ENCODE data around the gene CABP2. TPM values are rescaled to one million over a fixed set of nuclear protein-coding genes. Genes with fewer than 3 reads are reported as not detected.

CABP2 gene
- total RNA-seq, 4 donors from 2014 or later, result not detected

DNA sequence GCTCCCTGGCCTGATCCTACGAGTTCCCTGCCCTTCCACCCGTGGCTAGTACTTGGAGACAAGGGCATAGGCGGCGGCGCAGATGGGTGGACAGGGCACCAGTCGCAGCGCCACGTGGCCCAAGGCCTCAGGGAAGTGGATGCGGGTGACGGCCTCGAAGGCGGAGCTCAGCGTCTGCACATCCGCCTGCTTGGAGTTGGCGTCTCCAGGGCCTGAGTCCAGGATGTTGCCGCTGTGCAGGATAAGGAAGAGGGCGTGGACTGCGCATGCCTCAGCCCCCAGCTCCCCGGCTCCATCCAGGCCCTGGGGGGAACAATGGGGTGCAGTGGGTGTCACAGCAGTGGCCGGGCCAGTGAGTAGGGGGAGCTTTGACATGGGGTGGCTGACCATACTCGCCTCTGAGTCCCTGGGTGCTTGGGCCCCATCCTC is 24.7 kb downstream of the CABP2 start:
- Histone ChIP-seq H3K9me3 (no peaks in the 10 kb centered on the region), H3K36me3 (peaks cover 0 to 3% (median 0%) of the 10 kb centered on the region in 4 donors), H3K27me3 (no peaks in the 10 kb centered on the region), H3K4me3 (no peak overlapping the region), H3K27ac (no peak overlapping the region), H3K4me1 (peaks cover 2 to 3% (median 2%) of the 10 kb centered on the region in 4 donors)
- intact Hi-C loops (cut with DNase I; ENCODE audit: low total_unique reads) (no loop called here), in situ Hi-C loops (cut with MboI; ENCODE audit: low pct_ligation_motif_present in 1 of 4, low pct_unique_long_range_greater_than_20kb in 1 of 4, low sequenced_read_pairs in 3 of 4) (no loop called here)
- no peak for TF ChIP-seq EP300 (IDR thresholded peaks at IDR 0.05; ENCODE audit: low read depth)
- no peak for TF ChIP-seq CTCF (IDR thresholded peaks at IDR 0.05)
- TF ChIP-seq POLR2AphosphoS5 (IDR thresholded peaks at IDR 0.05), result no peak
- no peak for DNase-seq
- 90% methylated on average over 16 of the region's 21 CpGs; no CpG with 5 or more reads in 1 of the 2 donors for WGBS, 2 donors (ENCODE audit: low coverage in 1 of 2)

DNA sequence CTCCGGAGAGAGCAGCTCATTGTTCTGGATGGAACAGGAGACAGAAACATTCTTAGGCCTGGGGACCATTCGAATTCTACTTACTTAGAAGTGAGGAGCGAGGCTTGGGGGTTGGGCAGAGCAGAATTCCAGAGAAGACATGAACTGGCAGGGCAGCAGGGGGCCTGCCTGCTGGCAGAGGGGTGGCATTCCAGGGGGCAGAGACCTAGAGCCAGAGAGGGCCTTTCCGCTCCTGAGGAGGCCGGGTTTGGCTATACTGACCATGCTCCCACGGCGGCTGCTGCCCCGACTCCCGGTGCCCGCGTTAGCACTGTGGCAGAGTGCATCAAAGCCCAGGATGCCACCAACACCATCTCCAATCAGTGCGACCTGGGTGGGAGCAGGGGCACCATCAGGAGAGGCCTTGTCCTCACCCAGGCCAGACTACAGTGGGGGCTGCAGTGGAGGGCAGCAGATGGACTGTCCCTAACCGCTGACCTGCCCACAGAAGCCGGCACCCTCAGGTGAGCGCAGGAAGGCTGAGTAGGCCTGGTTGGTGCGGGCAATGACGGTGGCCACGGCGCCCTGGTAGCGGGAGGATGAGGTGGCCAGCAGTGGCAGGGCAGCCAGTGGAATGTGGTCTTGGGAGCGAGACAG is 25.5 kb downstream of the CABP2 start:
- no peak overlapping the region for H3K4me3 ChIP-seq
- DNase-seq, result no peak
- in situ Hi-C loops (cut with MboI; ENCODE audit: low pct_ligation_motif_present in 1 of 4, low pct_unique_long_range_greater_than_20kb in 1 of 4, low sequenced_read_pairs in 3 of 4), result no loop called here
- H3K27ac ChIP-seq, result no peak overlapping the region
- no peak for TF ChIP-seq POLR2AphosphoS5 (IDR thresholded peaks at IDR 0.05)
- no peak for TF ChIP-seq CTCF (IDR thresholded peaks at IDR 0.05)
- TF ChIP-seq POLR2A (IDR thresholded peaks at IDR 0.05), result no peak
- no peak for TF ChIP-seq EP300 (IDR thresholded peaks at IDR 0.05; ENCODE audit: low read depth)
- intact Hi-C loops (cut with DNase I; ENCODE audit: low total_unique reads), result no loop called here
- H3K36me3 ChIP-seq, result peaks cover 0 to 3% (median 0%) of the 10 kb centered on the region in 4 donors
- H3K9me3 ChIP-seq, result no peaks in the 10 kb centered on the region
- H3K27me3 ChIP-seq, result no peaks in the 10 kb centered on the region
- WGBS, 2 donors (ENCODE audit: low coverage in 1 of 2), result 87 to 100% methylated on average over 1 to 20 of the region's 21 CpGs
- no peaks in the 10 kb centered on the region for H3K4me1 ChIP-seq

GRCh38 chr11:67496113-67496512 is 27.1 kb downstream of the CABP2 start:
- Histone ChIP-seq H3K36me3 (peaks cover 0 to 10% (median 2%) of the 10 kb centered on the region in 4 donors), H3K27me3 (no peaks in the 10 kb centered on the region), H3K4me3 (no peak overlapping the region), H3K27ac (no peak overlapping the region), H3K9me3 (no peaks in the 10 kb centered on the region), H3K4me1 (no peaks in the 10 kb centered on the region)
- intact Hi-C loops (cut with DNase I; ENCODE audit: low total_unique reads) (no loop called here), in situ Hi-C loops (cut with MboI; ENCODE audit: low pct_ligation_motif_present in 1 of 4, low pct_unique_long_range_greater_than_20kb in 1 of 4, low sequenced_read_pairs in 3 of 4) (no loop called here)
- TF ChIP-seq POLR2AphosphoS5 (IDR thresholded peaks at IDR 0.05) (no peak), POLR2A (IDR thresholded peaks at IDR 0.05) (no peak), EP300 (IDR thresholded peaks at IDR 0.05; ENCODE audit: low read depth) (no peak), CTCF (IDR thresholded peaks at IDR 0.05) (no peak)
- 95% methylated on average over 9 of the region's 12 CpGs; no CpG with 5 or more reads in 1 of the 2 donors for WGBS, 2 donors (ENCODE audit: low coverage in 1 of 2)
- DNase-seq, result no peak

DNA sequence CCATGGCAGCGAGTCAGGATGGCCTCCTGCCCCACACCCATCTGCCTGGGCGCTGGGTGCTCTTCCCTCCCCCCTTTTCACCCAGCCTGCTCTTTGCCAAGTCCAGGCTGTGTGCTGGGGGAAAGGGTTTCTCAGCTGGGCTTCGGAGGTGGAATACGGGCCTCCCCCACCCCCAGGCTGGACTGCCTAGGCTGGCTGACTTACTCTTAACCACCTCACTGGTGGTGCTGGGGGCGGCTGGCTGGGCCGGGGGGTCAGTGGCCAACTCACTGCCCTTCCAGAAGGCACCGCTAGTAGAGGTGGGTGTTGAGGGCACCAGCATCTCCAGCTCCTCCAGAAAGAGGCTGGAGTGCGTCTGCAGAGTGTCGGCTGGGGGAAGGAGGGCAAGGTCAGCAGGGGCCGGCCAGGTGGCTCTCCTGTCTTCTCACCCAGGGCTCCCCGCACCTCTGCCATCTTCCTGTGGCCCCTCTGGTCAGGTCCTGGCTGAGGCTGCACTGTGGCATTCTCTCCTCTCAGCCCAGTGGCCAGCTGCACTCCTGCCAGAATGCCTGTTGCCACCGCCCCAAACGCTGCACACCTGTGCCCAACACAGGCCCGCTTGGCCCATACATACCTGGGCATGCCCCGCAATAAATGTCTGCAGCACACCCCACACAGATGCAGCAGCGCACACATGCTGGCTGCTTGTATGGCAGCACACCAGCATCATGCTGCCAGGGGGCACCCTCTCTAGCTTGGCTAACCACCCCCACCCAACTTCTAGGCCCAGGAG is 27.8 kb downstream of the CABP2 start:
- in situ Hi-C loops (cut with MboI; ENCODE audit: low pct_ligation_motif_present in 1 of 4, low pct_unique_long_range_greater_than_20kb in 1 of 4, low sequenced_read_pairs in 3 of 4), result no loop called here
- Histone ChIP-seq H3K4me1 (no peaks in the 10 kb centered on the region), H3K4me3 (no peak overlapping the region), H3K9me3 (no peaks in the 10 kb centered on the region), H3K27ac (no peak overlapping the region), H3K27me3 (no peaks in the 10 kb centered on the region), H3K36me3 (peaks cover 0 to 10% (median 3%) of the 10 kb centered on the region in 4 donors)
- DNase-seq, result no peak
- WGBS, 2 donors (ENCODE audit: low coverage in 1 of 2), result 86% methylated on average over 16 of the region's 16 CpGs; no CpG with 5 or more reads in 1 of the 2 donors
- intact Hi-C loops (cut with DNase I; ENCODE audit: low total_unique reads), result no loop called here
- TF ChIP-seq EP300 (IDR thresholded peaks at IDR 0.05; ENCODE audit: low read depth), result no peak

Data from transverse colon (tissue), 4 donors.